HG03457 (cell line): ENCODE data around the gene VRK1.

Experiments used
- ATAC-seq: cut with Tn5 transposase; IDR thresholded peaks from one replicate; pipeline ENCODE4 v1.9.1; 2021; ENCODE audit warnings: moderate number of reproducible peaks; ENCODE audit not compliant: unreplicated experiment

The VRK1 gene

DNA sequence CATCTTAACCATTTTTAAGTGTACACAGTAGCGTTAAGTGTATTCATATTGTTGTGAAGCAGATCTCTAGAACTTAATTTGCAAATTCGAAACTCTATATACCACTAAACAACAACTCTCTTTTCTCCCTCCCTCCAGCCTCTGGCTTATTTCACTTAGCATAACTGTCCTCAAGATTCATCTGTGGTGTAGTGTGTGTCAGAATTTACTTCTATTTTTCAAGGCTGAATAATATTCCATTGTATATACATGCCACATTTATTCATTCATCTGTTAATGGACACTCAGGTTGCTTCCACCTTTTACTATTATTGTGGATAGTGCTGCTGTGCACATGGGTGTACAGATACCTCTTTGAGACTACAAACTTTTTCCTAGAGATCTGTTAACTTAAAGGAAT lies 26.5 kb downstream of the VRK1 start:
- no peak for ATAC-seq

- ATAC-seq: no peak
Measured at GRCh38 chr14:96824283-96824682, 27.1 kb downstream of the VRK1 start.

DNA sequence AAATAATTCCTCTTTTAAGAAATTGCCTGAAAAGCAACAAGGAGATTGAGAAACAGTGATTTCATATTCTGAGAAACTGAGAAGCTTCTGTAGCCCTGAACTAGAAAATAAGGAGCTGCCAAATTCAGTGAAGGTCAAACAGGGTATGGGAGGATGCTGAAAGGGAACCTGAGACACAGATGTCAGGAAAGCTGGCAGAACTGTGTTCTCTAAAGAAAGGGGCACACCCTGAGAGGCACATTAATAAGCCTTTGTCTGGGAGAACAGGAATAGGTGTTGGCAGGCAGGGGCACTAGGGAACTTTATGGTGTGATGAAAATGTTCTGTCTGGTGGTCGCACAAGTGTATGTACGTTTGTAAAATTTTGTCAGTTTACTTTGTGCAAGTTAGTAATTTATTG lies 29.6 kb downstream of the VRK1 start:
- no peak for ATAC-seq

- no peak for ATAC-seq
Measured at GRCh38 chr14:96827290-96827689, 30.1 kb downstream of the VRK1 start.

DNA sequence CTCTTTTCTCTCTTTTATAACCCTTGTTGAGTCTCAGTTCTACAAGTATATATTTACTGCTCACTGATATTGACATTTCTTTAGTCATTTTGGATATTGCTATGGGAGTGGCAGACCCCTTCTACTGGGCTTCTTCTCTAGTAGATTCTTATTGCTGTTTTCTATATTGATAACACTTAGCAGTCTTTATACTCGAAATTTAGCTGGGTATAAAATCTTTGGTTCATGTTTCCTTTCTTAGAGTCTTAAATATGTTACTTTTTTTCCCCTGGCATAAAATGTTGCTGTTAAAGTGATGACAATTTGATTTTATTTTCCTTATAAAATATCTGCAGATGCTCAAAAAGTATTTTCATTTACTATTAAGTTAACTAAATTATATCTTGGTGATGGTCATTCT lies 32.6 kb downstream of the VRK1 start:
- ATAC-seq: no peak

- no peak for ATAC-seq
Measured at GRCh38 chr14:96830946-96831345, 33.8 kb downstream of the VRK1 start.

DNA sequence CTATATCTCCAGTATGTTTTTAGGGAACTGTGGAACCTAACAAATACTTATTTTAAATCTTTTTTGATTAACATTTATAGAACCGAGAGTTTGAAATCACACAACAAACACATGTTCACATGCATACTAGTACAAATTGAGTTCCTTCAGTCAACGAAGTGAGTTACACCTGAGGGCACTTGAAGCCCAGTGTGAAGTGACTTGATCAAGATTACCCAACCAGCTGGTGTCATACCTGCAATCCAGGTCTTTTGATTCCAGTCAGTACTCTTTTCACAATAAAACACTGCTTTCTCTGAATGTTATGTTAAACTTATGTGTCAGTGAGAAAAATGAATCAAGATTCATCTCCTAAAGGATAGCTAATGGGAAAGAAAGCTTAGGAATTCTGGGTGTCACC lies 35.2 kb downstream of the VRK1 start:
- no peak for ATAC-seq

DNA sequence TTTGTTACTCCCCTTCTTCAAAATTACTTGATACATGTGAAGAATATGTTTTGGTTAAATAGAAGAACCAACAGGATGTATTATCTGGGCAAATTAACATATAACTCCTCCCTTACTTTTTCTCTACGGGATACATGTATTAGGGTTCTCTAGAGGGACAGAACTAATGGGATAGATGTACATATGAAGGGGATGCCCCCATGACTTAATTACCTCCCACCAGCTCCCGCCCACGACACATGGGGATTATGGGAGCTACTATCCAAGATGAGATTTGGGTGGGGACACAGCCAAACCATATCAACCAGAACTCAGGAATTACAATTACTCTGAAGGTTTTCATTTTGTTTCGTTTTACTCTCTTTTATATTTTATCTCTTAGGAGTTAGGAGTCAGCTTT lies 41.3 kb downstream of the VRK1 start:
- no peak for ATAC-seq

DNA sequence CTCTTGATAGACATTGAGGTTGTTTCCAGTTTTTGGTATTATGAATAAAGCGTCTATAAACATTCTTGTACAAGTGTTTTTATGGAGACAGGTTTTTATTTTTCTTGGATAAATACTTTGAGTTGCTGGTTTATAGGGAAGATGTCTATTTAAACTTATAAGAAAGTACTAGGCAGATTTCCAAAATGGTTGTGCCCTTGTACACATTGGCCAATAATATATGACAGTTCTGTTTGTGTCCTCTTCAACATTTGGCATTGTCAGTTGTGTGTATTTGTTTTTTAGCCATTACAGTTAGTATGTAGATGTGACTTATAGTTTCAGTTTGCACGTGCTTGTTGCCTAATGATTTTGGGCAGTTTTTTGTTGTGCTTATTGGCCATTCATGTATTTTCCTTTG lies 42.1 kb downstream of the VRK1 start:
- no peak for ATAC-seq

- no peak for ATAC-seq
Measured at GRCh38 chr14:96843137-96843536, 46.0 kb downstream of the VRK1 start.

DNA sequence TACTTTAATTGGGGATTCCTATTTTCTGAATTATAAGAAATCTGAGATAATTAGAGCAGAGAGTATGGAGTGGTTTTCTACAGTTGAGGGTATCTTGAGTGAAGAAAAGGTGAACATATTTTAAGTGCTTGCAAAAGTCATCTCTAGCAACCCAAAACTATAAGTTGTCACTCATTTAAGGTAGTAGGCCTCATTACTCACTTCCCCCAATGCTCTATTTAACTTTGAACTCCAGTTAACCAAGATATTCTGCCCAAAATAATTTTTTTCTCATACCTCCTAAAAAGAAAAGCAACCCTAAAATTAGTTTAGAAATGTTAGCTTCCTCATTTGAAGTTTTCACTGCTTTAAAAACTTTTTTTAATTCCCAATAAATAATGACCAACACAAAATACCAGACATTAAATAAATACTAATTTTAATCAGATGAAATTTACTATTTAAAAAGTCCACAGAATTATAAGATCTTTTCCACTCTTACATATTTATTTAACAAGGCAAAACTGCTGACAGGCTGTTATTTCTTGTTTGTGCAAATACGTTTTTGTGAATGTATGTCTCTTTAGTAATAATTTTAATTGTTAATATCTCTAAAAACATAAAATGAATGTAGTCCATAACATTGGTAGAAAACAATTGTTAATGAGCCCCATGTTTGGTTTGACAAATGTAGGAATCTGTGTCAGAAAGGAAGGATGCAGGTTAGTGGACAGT lies 47.8 kb downstream of the VRK1 start:
- no peak for ATAC-seq

- no peak for ATAC-seq
Measured at GRCh38 chr14:96847451-96847850, 50.3 kb downstream of the VRK1 start.

- ATAC-seq: no peak
Measured at GRCh38 chr14:96848011-96848410, 50.8 kb downstream of the VRK1 start.

- ATAC-seq: no peak
Measured at GRCh38 chr14:96849733-96850132, 52.6 kb downstream of the VRK1 start.

DNA sequence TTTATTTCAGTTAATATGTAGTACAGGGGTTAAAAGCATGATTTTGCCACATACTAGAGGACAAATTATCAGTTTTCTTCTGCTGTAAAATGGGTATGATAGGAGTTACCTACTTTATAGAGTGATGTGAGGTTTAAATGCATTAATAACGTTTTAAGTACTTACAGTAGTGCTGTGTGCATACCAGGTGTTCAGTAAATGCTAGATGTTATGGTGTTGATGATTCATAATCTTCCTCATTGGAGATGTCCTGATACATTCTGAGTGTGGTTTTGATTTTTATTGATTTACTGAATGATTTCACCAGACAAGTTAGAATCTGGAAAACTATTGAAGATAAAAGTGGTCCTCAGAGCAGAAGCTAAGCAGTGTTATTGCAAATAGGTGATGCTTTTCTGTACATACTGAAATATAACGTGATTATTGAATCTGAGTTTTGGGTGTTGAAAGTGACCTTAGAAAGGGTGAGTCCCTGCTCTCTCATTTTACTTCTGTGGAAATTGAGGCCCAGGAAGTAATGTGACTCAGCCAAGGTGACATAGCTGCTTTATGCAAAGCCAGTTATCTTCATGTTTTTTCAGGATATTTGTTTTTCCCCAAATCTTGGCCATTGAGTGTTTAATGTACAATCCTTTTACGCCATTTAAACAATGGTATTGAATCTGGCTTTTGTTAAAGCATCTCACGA lies 54.7 kb downstream of the VRK1 start:
- ATAC-seq: no peak

DNA sequence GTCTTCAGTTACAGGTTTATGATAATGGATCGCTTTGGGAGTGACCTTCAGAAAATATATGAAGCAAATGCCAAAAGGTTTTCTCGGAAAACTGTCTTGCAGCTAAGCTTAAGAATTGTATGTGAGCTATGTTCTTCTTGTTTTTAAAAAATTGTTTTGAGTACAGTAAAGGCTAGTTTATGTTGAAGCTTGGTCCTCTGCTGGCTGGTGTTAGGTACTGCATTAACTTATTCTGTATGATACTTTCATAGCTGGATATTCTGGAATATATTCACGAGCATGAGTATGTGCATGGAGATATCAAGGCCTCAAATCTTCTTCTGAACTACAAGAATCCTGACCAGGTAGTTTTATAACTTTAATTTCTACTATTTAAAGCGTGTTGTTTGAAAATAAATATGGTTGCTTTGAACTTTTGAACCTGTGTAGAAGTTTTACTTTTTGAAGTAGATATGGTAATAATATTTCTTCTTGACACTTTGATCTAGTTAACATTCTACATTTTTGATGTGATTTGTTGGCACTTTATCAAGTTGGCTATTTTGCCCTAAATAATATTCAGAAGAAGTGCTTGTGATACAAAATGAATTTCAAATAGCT lies 55.7 kb downstream of the VRK1 start:
- no peak for ATAC-seq

DNA sequence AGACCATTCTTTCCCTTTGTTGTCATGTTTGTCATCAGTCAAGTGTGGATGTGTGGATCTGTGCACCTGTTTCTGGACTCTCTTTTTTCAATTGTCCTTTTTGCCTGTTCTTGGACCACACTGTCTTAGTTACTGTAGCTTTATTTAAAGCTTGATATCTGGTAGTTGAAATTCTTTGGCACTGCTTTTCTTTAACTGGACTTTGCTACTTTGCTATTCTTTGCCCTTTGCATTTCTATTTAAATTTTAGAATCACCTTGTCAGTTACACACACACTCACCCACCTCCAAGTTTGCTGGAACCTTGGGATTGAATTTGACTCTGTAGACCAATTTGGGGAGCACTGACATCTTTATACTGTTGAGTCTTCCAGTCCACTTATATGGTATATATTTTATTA lies 61.5 kb downstream of the VRK1 start:
- ATAC-seq: no peak

- no peak for ATAC-seq
Measured at GRCh38 chr14:96861568-96862310, 64.6 kb downstream of the VRK1 start.

DNA sequence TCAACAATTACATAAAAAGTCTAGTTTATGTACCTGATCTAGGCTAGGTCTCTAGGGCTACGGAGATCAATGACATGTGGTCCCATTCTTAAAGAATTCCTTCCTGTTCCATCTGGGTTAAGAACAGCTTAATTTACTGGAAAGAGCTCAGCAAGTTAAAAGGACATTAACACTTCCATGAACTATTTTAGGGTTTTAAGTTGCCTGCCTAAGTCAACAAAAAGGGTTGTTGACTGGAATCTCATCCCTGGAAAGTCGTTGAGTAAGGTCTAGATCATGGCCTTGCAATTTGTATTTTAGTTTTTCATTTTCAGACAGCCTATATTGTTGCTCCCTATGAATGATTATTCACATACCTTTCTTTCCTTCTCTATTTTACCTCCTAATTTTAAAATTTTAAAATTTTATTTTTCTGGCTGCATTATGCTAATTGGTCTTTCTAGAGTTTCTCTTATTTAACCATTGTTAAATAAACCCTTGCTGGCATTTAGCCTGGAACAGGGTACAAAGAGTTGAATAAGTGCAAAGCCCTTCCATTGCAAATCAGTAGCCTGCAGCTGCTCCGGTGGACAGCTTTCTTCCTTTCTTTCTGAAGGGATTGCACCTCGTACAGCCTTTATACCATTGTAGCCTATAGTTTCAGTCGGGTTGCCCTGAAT lies 66.3 kb downstream of the VRK1 start:
- no peak for ATAC-seq

- ATAC-seq: no peak
Measured at GRCh38 chr14:96863986-96864330, 66.8 kb downstream of the VRK1 start.

DNA sequence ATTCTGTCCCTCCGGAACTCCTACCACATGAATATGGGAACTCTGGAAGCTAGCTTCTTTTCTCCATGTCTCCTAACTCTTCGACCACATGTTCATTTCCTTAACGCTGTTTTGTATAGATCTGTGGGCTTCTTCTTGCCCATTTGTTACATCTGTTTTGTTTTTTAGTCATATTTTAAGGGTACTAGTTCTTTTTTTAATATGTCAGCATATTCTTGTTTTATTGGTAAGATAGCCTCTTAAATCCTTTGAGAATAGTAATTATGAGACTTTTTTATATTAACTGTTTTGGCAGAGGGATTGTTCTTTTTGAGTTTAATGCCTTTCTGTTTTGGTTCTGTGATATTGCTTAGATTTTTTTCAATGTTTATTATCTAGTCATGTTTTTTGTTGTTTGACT lies 70.5 kb downstream of the VRK1 start:
- no peak for ATAC-seq
